DMS53 treated with DMSO at 0.1 percent for 48 hours (cell line): ENCODE results near the gene PCNT.
"Not testable (repeated sequence)": the region's sequence is repeated elsewhere in the genome, so short reads cannot be mapped to it uniquely, and the experiment has no call there.

ENCODE experiments used
- DNase-seq: peaks from one replicate; lab custom pipeline; 2025; ENCODE audit not compliant: unreplicated experiment; lab: John Stamatoyannopoulos, UW

PCNT gene

DNA sequence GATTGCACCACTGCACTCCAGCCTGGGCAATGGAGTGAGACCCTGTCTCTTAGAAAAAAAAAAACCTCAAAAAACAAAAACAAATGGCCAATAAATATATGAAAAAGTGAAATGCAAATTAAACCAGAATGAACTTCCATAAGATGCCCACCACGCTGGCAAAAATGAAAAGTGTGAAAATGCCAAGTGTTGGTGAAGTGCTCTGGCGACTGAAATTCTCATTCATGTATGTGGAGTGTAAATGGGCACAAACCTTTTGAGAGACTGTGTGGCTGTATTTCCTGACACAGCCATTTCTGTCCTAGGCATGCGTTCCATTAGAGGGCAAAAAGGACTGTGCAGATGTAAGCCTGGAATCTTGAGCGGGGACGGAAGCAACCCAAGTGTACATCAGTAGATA is 19.5 kb upstream of the PCNT start:
- DNase-seq = no peak

DNA sequence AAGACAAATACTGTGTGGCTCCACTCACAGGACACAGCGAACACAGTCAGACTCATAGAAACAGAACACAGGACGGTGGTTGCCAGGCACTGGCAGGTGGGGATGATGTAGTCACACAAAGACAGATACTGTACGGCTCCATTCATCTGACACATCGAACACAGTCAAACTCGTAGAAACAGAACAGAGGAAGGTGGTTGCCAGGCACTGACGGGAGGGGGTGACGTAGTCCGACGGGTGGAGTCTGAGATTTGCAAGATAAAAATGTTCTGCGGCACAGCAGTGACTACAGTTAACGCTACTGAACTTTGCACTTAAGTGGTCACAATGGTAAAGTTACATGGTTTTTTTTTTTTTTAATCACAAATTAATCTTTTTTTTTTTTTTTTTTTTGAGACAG is 19.0 kb upstream of the PCNT start:
- no peak for DNase-seq

DNA sequence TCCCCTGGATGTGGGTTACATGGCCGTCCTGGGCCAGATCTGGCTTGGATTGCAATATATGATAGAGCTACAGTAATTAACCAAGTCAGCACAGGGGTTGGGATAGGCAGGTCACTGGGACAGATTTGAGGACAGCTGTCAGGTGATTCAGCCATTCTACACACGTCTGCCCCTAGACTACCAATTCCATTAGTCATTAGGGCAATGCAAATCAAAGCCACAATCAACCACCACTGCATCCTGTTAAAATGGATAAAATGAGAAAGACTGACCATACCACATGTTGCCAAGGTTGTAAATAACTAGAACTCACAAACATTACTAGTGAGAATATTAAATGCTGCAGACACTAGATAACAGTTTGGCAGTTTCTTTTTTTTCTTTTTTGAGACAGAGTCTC is 16.3 kb upstream of the PCNT start:
- DNase-seq = no peak

DNA sequence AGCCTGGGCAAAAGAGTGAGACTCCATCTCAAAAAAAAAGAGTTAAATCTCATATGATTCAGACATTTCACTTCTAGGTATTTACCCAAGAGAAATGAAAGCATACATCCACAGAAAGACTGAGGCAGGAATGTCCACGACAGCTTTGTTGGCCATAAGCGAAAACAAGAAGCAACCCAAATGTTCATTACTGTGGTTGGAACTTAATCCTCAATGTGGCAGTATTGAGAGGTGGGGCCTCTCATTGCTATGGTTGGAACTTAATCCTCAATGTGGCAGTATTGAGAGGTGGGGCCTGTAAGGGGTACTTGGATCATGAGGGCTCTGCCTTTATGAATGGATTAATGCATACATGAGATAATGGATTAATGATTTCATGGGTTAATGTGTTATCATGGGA is 15.5 kb upstream of the PCNT start:
- no peak for DNase-seq

DNA sequence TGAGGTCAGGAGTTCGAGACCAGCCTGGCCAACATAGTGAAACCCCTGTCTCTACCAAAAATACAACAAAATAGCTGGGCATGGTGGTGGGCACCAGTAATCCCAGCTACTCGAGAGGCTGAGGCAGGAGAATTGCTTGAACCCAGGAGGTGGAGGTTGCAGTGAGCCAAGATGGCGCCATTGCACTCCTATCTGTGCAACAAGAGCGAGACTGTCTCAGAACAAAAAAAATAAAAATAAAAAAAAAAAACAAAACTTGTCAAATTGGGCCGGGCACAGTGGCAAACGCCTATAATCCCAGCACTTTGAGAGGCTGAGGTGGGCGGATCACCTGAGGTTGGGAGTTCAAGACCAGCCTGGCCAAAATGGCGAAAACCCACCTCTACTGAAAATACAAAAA is 13.7 kb upstream of the PCNT start:
- DNase-seq = not testable (repeated sequence)

DNA sequence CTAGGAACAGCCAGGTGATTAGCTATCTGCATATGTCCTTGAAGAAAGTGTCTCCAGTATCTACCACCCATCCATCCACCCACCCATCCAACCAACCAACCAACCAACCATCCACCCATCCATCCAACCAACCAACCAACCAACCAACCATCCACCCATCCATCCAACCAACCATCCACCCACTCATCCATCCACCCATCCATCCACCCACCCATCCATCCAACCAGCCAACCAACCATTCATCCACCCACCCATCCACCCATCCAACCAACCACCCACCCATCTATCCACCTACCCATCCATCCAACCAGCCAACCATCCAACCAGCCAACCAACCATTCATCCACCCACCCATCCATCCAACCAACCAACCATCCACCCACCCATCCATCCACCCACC is 12.4 kb upstream of the PCNT start:
- no peak for DNase-seq

DNA sequence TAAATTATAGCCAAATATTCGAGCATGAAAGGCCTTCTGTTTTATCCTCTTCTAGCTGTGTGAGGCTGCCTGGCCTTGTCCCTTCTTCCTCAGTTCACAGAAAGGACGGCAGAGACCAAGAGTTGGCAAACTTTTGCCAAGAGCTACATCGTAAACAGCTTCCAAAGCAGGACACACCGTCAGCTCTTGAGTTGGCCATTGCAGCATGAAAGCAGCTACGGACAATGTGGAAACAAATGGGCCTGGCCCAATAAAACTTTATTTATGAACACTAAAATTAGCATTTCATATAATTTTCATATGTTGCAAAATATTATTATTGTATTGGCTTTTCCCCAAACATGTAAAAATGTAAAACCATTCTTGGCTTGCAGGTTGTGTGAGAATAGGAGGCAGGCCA is 11.0 kb upstream of the PCNT start:
- no peak for DNase-seq

DNA sequence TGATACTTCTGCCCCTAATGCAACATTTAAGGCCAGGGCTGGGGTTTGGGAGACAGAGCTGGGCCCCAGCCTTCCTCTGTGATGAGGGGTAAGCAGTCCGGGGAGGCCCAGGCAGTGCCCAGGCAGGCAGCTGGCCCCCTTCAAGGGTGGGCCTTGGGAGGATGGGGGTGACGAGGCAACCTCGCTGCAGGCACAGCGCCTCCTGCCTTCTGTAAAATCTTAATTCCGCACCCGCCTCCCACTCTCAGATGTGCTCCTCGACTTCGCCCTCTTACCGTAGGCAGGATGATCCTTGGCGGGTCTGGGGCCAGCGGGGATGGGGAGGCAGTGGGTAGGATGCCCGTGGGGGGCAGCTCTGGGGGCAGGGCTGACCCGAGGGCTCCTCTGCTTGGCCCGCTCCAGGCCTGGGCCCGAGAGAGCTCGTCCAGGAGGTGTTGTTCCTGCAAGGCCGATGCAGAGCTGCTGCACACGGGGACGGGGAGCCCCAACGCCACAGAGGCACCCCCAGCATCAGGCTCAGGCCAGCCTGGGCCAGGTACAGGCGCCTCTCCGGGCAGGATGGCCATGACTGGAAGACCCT is 9.4 kb upstream of the PCNT start:
- DNase-seq = no peak

DNA sequence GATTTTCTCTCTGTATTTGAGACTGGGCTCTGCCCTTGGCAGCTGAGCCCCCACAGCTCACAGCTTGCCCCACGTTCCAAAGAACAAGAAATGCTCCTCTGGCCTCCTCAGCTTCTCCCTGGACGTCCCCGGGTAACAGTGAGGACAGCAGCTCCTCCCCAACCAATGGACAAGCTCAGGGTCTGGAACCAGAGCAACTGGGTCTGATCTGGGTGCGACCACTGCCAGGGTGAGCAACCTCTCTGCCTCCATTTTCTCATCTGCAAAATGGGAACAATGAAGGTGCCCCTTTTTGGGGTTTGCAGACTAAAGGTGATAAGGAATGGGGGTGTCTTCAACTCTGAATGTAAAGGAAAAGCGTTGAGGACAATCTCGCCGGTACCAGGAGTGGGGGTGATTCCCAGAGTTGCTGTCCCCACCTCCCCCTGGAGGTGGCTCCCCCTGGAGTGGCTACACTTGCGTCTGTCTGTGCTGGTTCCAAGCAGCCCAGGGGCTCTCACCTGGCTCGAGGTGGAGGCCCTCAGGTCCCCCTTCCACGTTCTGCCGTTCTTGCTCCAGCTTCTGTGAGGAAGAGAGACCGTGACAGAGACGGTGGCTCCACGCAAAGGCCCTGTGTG is 7.1 kb upstream of the PCNT start:
- DNase-seq = no peak

DNA sequence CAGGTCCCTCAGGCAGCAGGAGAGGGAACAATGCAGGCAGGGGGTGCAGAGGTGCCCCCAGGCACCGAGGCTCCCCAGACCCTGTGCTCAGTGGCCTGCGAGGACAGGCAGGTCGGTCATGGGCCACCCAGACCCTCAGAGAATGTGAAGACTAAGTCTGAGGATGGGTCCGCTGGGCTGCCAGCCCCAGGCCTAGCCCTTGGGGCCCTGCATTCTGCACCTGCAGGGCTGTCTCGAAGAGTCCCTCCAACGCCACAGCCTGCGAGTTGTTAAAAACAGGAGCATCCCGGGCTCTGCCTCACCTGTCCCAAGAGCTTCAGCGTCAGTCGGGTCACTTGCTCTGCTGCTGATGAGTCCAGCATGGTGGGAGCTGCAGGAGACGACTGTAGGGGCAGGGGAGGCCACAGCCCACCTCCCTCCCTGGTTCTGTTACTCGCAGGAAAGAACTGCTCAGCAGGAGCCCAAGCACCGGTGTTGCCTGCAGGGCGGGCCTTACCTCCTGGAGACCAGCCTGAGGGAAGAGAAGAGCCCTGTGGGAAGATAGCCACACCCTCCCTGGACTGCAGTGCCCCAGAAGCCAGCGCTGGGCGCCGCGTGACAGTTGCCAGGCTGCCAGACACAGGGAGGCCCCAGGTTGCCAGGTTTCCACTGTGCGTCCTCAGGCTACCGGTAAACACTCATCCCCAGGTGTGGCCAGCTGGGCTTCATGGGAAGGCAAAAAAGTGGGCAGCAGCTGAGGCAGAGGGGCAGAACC is 6.1 kb upstream of the PCNT start:
- DNase-seq = peak; percentile 5

DNA sequence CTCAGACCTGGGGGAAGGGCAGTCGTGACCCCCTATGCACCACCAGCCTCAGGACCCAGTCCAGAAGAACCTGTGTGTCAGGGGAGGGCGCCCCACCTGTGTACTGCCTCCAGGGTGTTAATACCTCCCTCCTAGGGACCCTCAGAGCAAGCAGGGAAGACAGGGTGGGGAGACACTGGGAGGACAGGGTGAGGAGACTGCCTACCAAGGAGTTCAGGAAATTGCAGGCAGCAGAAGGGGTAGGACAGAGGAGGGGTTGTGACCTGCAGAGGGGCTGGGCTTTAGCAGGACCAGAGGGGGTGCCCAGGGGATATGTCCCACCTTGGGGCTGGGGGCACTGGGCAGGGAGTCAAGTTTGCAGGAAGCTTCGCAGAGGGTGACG is 5.5 kb upstream of the PCNT start:
- no peak for DNase-seq

DNA sequence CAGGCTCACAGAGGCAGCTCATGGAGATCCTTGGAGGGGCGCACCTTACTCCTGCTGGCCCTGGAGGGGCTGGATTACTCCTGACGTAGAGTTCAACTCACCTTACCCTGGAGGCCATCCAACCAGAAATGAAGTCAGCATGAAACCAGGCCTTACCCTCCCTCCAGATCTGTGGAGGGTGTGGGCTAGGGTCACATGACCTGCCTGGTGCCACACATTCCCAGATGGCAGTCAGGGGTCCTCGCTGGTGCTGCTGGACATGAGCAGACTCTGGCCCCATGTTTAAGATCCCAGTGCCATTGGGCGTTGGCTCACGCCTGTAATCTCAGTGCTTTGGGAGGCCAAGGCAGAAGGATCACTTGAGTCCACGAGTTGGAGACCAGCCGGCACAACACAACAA is 4.8 kb upstream of the PCNT start:
- no peak for DNase-seq

DNA sequence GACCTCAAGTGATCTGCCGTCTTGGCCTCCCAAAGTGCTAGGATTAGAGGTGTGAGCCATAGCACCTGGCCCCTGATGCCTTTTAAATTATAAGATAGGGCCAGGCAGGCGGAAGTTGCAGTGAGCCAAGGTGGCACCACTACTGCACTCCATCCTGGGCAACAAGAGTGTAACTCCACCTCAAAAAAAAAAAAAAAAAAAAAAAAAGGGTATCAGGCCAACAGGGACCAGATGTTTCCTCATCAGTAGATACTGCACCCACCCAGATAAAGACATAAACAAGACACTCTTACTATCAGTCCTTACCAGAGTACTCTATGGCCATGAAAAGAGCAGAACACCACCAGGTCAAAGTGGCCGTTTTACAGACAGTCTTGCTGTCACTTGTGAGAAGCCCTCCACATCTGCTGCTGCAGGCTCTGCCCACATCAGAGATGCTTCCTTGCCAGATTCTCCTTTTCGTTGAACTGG is 3.6 kb upstream of the PCNT start:
- no peak for DNase-seq

DNA sequence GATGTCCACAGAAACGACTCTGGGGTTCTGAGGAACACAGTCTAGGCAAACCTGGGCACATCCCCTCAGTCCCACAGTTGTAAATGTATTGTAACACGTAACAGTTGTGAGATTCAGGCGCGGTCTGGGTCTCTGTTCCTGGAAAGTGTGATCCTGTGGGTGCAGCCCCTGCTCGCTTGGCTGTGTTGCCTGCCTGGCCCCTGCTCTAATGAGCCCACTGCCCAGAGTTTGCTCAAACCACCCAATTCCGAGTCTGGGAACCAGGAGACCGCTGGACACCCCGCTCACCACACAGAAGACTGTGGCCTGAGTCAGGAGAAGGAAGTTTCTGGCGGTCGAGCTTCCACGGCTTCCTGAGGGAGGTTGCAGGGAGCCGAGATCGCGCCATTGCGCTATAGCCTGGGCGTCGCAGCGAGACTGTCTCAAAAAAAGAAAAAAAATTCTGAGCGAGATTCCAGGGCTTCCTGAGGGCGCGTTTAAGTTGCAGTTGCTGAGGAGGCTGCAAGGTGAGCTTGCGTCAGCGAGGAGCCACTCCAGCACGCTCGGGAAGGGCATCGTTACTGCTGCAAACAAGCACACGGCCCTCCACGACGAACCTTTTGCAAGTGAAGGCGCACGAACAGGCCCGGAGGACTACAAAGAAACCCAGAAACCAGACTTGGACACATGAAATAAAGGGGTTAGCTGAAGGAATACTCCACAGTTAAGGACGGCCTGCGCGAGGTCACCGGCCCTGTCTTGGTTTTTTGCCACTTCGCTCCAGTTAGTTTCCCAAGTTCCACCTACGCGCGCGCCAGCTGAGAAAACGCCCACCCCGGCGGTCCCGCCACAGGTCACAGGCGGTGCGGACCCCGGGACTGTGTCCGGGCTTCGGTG is 1.4 kb upstream of the PCNT start:
- DNase-seq = no peak

DNA sequence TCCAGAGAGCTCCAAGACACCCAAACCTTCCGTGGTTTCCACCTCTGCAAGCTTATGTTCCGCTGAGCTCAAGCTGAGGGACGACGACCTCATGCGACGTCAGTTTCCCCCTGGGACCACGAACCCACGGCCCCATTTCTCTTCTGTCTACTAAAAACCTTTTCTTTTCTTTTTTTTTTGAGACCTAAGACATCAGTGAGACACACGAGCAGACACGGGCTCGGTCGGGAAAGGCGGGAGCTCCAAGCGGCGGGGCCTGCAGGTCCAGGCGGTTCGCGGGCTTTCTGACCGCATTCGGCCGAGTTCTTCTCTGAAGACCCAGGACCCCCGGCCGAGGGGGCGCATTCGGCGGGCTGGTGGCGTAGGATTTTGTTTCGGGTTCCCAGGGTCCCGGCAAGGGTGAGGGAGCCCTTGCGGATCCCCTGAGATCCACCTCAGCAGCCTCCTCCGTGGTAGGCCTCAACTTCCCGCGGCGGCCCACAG is 688 bp upstream of the PCNT start:
- no peak for DNase-seq

DNA sequence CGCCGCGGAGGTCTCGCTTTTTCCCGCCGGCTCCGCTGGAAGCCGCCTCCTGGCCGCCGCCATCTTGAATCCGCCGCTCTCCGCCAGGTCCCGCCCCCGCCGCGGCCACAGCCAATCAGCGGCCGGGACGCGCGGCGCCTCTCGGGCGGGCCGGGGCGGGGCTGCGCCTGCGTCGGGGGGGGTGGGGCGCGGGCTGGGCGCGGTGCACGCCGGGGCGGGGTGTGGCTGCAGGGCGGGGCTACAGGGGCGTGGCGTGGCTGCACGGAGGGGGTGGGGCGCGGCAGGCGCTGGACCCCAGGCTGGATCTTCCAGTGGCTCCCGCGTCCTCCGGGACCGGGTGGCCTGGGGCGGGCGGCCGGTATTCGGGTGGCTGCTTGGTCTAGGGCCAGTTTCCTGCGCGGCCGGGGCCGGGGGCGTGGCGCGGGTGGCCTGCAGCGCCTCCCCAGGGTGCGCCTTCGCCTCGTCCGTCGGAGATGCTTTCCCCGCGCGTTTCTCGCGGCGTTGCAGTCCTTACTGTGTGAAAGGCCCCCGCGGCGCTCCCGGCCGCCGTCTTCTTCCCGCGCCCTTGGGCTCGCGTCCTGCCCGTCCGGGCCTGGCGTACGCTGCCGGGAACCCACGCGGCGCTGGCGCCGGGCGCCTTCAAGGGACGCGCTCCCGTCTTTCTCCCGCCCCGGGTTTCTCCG is 575 bp downstream of the PCNT start:
- peak; percentile 59 for DNase-seq

DNA sequence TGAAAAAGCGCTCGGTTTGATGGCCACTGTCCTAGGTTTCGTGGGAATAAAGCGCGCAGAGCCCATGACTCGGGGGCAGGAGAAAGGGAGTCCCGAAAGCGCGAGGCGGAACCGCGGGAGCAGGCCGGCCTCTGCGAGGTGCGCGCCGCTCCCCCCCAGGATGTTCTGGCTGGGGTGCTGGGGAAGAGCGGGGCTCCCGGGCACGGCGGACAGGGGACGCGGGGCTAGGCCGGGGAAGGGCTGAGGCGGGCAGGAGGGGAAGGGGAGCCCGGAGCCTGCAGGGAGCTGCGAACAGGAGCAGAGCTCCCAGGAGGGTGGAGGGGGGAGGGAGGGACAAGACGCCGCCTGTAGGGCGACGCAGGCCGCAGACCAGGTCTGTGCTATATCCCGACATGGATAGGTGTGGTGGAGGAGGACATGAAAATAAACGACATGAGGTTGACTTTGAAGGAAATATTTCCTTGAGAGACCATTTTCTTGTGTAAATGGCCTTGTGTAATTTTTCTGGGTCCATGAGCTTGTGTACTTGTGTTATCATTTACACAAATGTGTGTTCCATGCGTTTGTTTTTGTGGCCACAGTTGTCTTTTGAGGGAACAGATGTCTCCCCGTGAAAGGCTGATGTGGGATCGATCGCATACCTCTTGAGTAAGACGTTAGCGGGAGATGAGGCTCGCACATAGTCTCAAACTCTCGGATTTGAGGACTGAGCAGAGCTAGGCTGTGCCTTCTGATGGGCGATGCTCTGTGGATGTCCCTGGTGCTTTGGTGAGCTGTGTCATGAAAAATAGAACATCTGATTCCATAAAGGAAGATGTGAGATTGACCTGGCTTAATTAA is 1.3 kb downstream of the PCNT start:
- DNase-seq = no peak

DNA sequence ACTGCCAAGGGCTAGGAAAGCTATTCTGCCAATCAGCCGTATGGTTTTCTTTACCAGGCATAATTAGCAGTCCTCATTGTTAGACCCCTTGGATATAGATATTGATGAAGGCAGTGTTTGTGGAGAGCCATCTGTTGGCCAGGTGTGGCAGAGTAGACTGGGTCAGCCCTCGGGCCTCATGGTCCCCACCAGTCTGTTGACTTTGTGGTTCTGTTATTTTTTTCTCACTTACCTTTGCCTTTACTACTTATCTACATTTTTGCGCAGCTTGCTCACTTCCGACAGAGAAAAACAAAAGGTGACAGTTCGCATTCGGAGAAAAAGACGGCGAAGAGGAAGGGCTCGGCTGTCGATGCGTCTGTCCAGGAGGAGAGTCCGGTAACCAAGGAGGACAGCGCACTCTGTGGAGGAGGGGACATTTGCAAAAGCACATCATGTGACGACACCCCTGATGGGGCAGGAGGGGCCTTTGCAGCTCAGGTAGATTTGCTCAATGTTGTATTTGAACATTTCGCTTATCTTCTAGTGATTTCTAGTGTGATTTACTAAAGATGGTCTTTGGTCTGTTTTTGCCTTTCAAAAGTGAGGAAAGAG is 2.3 kb downstream of the PCNT start:
- DNase-seq = no peak

DNA sequence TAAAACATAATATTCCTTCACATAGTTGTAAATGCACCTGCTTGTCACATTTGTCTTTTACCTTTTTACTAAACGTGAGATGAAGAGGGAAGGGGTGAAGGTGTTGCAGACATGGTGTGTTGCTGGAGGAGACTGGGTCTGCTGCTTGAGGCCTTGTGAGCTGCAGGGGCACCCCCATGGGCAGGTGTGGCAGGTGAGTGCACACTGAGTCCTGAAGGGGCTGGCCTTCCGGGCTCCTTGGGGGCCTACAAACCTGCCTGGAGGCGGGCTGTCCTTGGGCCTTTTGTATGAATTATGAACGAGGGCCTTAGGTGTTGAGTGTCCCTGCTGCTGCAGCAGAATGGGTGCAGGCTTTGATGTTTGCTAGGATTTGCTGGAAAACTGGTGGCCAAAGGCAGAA is 3.8 kb downstream of the PCNT start:
- no peak for DNase-seq

DNA sequence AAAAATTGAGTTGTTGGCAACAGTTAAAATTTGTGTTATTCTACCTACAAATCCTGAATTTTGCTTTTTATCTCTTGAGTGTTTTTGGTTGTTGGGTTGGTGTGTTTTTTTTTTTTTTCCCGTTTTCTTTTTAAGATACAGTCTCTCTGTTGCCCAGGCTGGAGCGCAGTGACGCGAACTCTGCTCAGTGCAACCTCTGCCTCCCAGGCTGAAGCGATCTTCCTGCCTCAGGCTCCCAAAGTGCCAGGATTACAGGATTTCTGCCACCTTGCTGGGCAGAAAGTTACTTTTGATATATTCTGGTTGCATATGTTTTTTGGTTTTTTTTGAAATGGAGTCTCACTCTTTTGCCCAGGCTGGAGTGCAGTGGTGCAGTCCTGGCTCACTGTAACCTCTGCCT is 4.2 kb downstream of the PCNT start:
- no peak for DNase-seq
